Muscle of leg (tissue), 16 donors: Measurements from ENCODE around the gene GPS1. TPM values are rescaled to one million over a fixed set of nuclear protein-coding genes. Genes with fewer than 3 reads are reported as not detected.

ENCODE experiments used
- DNase-seq: peaks from one replicate; pipeline ENCODE4 v3.0.0; 2013
- H3K27ac ChIP-seq: one replicate; pipeline ENCODE4 v1.5.1; 2013; ENCODE audit warnings: mild to moderate bottlenecking, low read length, control low read depth
- H3K27me3 ChIP-seq: one replicate; pipeline ENCODE4 v1.6.1; 2013; ENCODE audit warnings: low read length; ENCODE audit not compliant: control insufficient read depth, insufficient read depth
- H3K36me3 ChIP-seq: one replicate; pipeline ENCODE4 v1.6.1; 2013; ENCODE audit warnings: low read length; ENCODE audit not compliant: control insufficient read depth, insufficient read depth
- H3K4me1 ChIP-seq: one replicate; pipeline ENCODE4 v1.6.1; 2013; ENCODE audit warnings: low read length; ENCODE audit not compliant: control insufficient read depth, insufficient read depth
- H3K4me3 ChIP-seq: one replicate; pipeline ENCODE4 v1.5.1; 2013; ENCODE audit warnings: low read length, control low read depth
- H3K9me3 ChIP-seq: replicated peaks from 2 replicates; pipeline ENCODE4 v1.6.1; 2013; ENCODE audit warnings: low read depth, low read length; ENCODE audit not compliant: control insufficient read depth
- WGBS: methylation state at CpG from one replicate; pipeline ENCODE4 v1.1.5; 2013; ENCODE audit warnings: missing lambda C conversion rate; ENCODE audit not compliant: insufficient coverage; 5-methylcytosine and 5-hydroxymethylcytosine counted together
- long read RNA-seq, 11 donors: transcript quantifications; one replicate each; lab custom pipeline, GENCODE V29; 2026
- polyA plus RNA-seq, 8 donors: library from polyadenylated mRNA; unstranded; fragments of 120-200 nt; gene quantifications; one replicate each; pipeline versions ENCODE4 v1.2.1 to v1.2.3, GENCODE V29; 2013; ENCODE audit warnings: inconsistent platforms in 1 of 8, low replicate concordance in 1 of 8; ENCODE audit not compliant: insufficient read length in 8 of 8, insufficient read depth in 1 of 8
- total RNA-seq: library from RNA; stranded (reverse); fragments of 120-200 nt; gene quantifications from one replicate; pipeline ENCODE4 v1.2.4, GENCODE V29; 2013

Gene GPS1
- 69.6 TPM for total RNA-seq
- polyA plus RNA-seq, result 10 to 100 TPM; 68.1 to 87.7 (median 76.7) TPM
- long read RNA-seq, donor 1, transcript GPS1-208 (13 exons, 1,874 nt), result major isoform, 13 of 32 reads
- long read RNA-seq, donor 1, partial matches to known transcripts, result 10 of 32 reads
- long read RNA-seq, donor 1, other reads (novel, unspliced or antisense), result 5 of 32 reads
- long read RNA-seq, donor 2, partial matches to known transcripts, result 0 of 2 reads
- long read RNA-seq, donor 2, other reads (novel, unspliced or antisense), result 0 of 2 reads
- long read RNA-seq, donor 3, transcript GPS1-208 (13 exons, 1,874 nt), result major isoform, 20 of 70 reads
- long read RNA-seq, donor 3, partial matches to known transcripts, result 28 of 70 reads
- long read RNA-seq, donor 3, other reads (novel, unspliced or antisense), result 14 of 70 reads
- long read RNA-seq, donor 4, partial matches to known transcripts, result 0 of 11 reads
- long read RNA-seq, donor 4, other reads (novel, unspliced or antisense), result 0 of 11 reads
- long read RNA-seq, donor 5, transcript GPS1-208 (13 exons, 1,874 nt), result major isoform, 25 of 117 reads
- long read RNA-seq, donor 5, transcript GPS1-226 (13 exons, 1,839 nt), result minor isoform, 5 of 117 reads
- long read RNA-seq, donor 5, transcript GPS1-201 (13 exons, 1,842 nt), result minor isoform, 5 of 117 reads
- long read RNA-seq, donor 5, partial matches to known transcripts, result 56 of 117 reads
- long read RNA-seq, donor 5, other reads (novel, unspliced or antisense), result 23 of 117 reads
- long read RNA-seq, donor 6, transcript GPS1-208 (13 exons, 1,874 nt), result major isoform, 14 of 53 reads
- long read RNA-seq, donor 6, transcript GPS1-226 (13 exons, 1,839 nt), result minor isoform, 6 of 53 reads
- long read RNA-seq, donor 6, partial matches to known transcripts, result 13 of 53 reads
- long read RNA-seq, donor 6, other reads (novel, unspliced or antisense), result 16 of 53 reads
- long read RNA-seq, donor 7, transcript GPS1-208 (13 exons, 1,874 nt), result major isoform, 6 of 30 reads
- long read RNA-seq, donor 7, partial matches to known transcripts, result 10 of 30 reads
- long read RNA-seq, donor 7, other reads (novel, unspliced or antisense), result 9 of 30 reads
- long read RNA-seq, donor 8, partial matches to known transcripts, result 0 of 6 reads
- long read RNA-seq, donor 8, other reads (novel, unspliced or antisense), result 0 of 6 reads
- long read RNA-seq, donor 9, transcript GPS1-208 (13 exons, 1,874 nt), result major isoform, 5 of 23 reads
- long read RNA-seq, donor 9, partial matches to known transcripts, result 5 of 23 reads
- long read RNA-seq, donor 9, other reads (novel, unspliced or antisense), result 10 of 23 reads
- long read RNA-seq, donor 10, transcript GPS1-208 (13 exons, 1,874 nt), result major isoform, 10 of 16 reads
- long read RNA-seq, donor 10, partial matches to known transcripts, result 0 of 16 reads
- long read RNA-seq, donor 10, other reads (novel, unspliced or antisense), result 0 of 16 reads
- long read RNA-seq, donor 11, transcript GPS1-226 (13 exons, 1,839 nt), result minor isoform, 5 of 45 reads
- long read RNA-seq, donor 11, transcript GPS1-208 (13 exons, 1,874 nt), result major isoform, 11 of 45 reads
- long read RNA-seq, donor 11, partial matches to known transcripts, result 13 of 45 reads
- long read RNA-seq, donor 11, other reads (novel, unspliced or antisense), result 9 of 45 reads

GRCh38 chr17:82051776-82052637 is at the start of gene GPS1, which contains the start of gene RFNG:
Gene GPS1 (plus strand): TSS chr17:82051898. CDS start chr17:82051932, 34 bp downstream.
Gene RFNG (minus strand): TSS chr17:82051811. CDS start chr17:82051766, 45 bp downstream.
- whole genome bisulfite sequencing, result under 1% methylated on average over 88 of the region's 94 CpGs
- H3K36me3 ChIP-seq, result peaks cover 73% of the 10 kb centered on the region
- peak within 1 kb of the TSS; percentile 68 for H3K4me3 ChIP-seq
- no peaks in the 10 kb centered on the region for H3K9me3 ChIP-seq
- peak; percentile 85 for DNase-seq
- H3K27me3 ChIP-seq, result no peaks in the 10 kb centered on the region
- peaks cover 25% of the 10 kb centered on the region for H3K4me1 ChIP-seq
- H3K27ac ChIP-seq, result no peak within 1 kb of the TSS

- DNase-seq, result peak; percentile 75
- peak overlapping the region; percentile 20 for H3K27ac ChIP-seq
- peaks cover 7% of the 10 kb centered on the region for H3K36me3 ChIP-seq
- WGBS, result 49% methylated on average over 39 of the region's 53 CpGs
- no peak overlapping the region for H3K4me3 ChIP-seq
- peaks cover 58% of the 10 kb centered on the region for H3K4me1 ChIP-seq
- no peaks in the 10 kb centered on the region for H3K27me3 ChIP-seq
- H3K9me3 ChIP-seq, result no peaks in the 10 kb centered on the region
Measured at GRCh38 chr17:82003411-82004381, 48.0 kb upstream of the GPS1 start.

DNA sequence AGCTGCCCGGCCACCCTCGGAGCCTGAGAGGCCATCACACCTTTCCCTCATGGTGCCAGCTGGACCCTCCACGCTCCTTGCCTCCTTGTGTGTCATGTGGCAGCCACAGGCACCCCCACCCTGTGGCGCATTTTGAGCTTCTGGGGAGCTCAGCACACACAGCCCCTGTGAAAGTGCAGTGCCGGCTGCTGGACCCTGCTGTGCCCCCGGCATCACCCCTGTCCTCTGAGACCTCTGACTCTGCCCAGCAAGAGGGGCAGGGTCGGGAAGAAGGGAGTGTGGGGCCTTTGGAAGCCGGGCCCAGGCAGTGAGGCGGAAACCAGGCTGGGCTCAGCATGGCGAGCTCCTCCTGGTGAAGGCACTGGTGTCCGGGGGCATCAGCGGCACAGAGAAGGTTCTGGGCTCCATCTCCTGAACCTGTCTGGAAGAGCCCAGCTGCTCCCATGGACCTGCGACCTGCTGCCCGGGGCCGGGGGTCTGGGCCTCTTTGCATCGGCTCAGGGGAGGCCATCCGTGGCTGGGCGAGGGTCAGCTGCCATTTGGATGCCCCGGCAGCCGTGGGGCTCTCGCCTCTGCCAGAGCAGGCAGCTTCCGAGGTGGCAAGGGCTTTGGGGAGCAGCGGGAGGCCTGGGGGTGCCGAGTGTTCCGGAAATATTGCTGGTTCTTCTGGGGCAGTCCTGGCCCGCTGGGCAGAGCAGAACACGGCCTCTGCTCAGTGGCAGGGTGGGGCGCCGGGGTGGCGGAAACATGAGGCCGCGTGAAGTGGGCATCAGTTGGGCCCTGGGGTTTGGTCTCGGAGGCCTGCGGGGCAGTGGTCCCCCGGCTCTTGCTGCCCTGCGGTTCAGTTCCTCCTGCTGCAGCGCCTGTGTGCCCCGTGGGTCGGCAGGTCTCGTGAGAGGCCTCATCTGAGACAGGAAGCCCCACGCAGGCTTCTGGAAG is 46.9 kb upstream of the GPS1 start:
- Histone ChIP-seq H3K4me3 (no peak overlapping the region), H3K4me1 (peaks cover 54% of the 10 kb centered on the region), H3K27me3 (no peaks in the 10 kb centered on the region), H3K36me3 (peaks cover 13% of the 10 kb centered on the region), H3K27ac (no peak overlapping the region), H3K9me3 (no peaks in the 10 kb centered on the region)
- 79% methylated on average over 40 of the region's 41 CpGs for WGBS
- no peak for DNase-seq

GRCh38 chr17:82005701-82006348 is 45.9 kb upstream of the GPS1 start:
- no peaks in the 10 kb centered on the region for H3K9me3 ChIP-seq
- 82% methylated on average over 24 of the region's 30 CpGs for WGBS

GRCh38 chr17:82006468-82007227 is 45.0 kb upstream of the GPS1 start:
- Histone ChIP-seq H3K27me3 (no peaks in the 10 kb centered on the region), H3K4me1 (peaks cover 35% of the 10 kb centered on the region), H3K27ac (no peak overlapping the region), H3K4me3 (no peak overlapping the region), H3K9me3 (no peaks in the 10 kb centered on the region), H3K36me3 (peaks cover 15% of the 10 kb centered on the region)
- 79% methylated on average over 12 of the region's 24 CpGs for WGBS
- DNase-seq, result no peak

More at GRCh38 chr17:82005701-82006348, 45.9 kb upstream of the GPS1 start:
- H3K4me3 ChIP-seq, result no peak overlapping the region
- H3K4me1 ChIP-seq, result peaks cover 43% of the 10 kb centered on the region
- peaks cover 13% of the 10 kb centered on the region for H3K36me3 ChIP-seq
- no peak for DNase-seq
- H3K27me3 ChIP-seq, result no peaks in the 10 kb centered on the region
- H3K27ac ChIP-seq, result no peak overlapping the region

GRCh38 chr17:82007228-82007494 is 44.5 kb upstream of the GPS1 start:
- DNase-seq, result no peak
- peaks cover 34% of the 10 kb centered on the region for H3K4me1 ChIP-seq
- 71% methylated on average over 6 of the region's 6 CpGs for WGBS
- no peak overlapping the region for H3K27ac ChIP-seq
- peaks cover 16% of the 10 kb centered on the region for H3K36me3 ChIP-seq
- H3K4me3 ChIP-seq, result no peak overlapping the region
- no peaks in the 10 kb centered on the region for H3K9me3 ChIP-seq
- no peaks in the 10 kb centered on the region for H3K27me3 ChIP-seq
